Smooth muscle cell of the brain vasculature (primary cell): ENCODE results near the gene COX4I1.

Experiments
- DNase-seq: peaks from one replicate; pipeline ENCODE4 v3.0.0-alpha.2; 2012; ENCODE audit warnings: low read depth, low spot score

Gene COX4I1

GRCh38 chr16:85840395-85840794, 40.9 kb downstream of the COX4I1 start:
- no peak for DNase-seq

GRCh38 chr16:85840801-85841200, 41.3 kb downstream of the COX4I1 start:
- no peak for DNase-seq

- no peak for DNase-seq
Observed at GRCh38 chr16:85842435-85842834, 42.9 kb downstream of the COX4I1 start.

- no peak for DNase-seq
Observed at GRCh38 chr16:85842848-85843247, 43.4 kb downstream of the COX4I1 start.

- no peak for DNase-seq
Observed at GRCh38 chr16:85843471-85844168, 44.1 kb downstream of the COX4I1 start.

- no peak for DNase-seq
Observed at GRCh38 chr16:85844169-85844481, 44.6 kb downstream of the COX4I1 start.

- DNase-seq = no peak
Observed at GRCh38 chr16:85844786-85845185, 45.3 kb downstream of the COX4I1 start.

- DNase-seq = no peak
Observed at GRCh38 chr16:85845266-85845665, 45.8 kb downstream of the COX4I1 start.

GRCh38 chr16:85846461-85846860, 47.0 kb downstream of the COX4I1 start:
- DNase-seq = no peak

- DNase-seq = no peak
Observed at GRCh38 chr16:85847036-85847435, 47.5 kb downstream of the COX4I1 start.

GRCh38 chr16:85847681-85848601, 48.4 kb downstream of the COX4I1 start:
- no peak for DNase-seq

GRCh38 chr16:85848986-85849385, 49.5 kb downstream of the COX4I1 start:
- no peak for DNase-seq

GRCh38 chr16:85849388-85849787, 49.9 kb downstream of the COX4I1 start:
- no peak for DNase-seq

GRCh38 chr16:85850344-85850880, 50.9 kb downstream of the COX4I1 start:
- no peak for DNase-seq

GRCh38 chr16:85851034-85851785, 51.7 kb downstream of the COX4I1 start:
- DNase-seq = no peak

GRCh38 chr16:85853547-85854545, 54.4 kb downstream of the COX4I1 start:
- no peak for DNase-seq

GRCh38 chr16:85854935-85855334, 55.4 kb downstream of the COX4I1 start:
- no peak for DNase-seq

GRCh38 chr16:85856079-85856478, 56.6 kb downstream of the COX4I1 start:
- no peak for DNase-seq

- DNase-seq = no peak
Observed at GRCh38 chr16:85856585-85856984, 57.1 kb downstream of the COX4I1 start.
